ENCODE data around the gene CDYL2. TPM values are rescaled to one million over a fixed set of nuclear protein-coding genes. Genes with fewer than 3 reads are reported as not detected.

CDYL2 gene
- total and polyA plus RNA-seq, 2 experiments from 2014 or later: 0.74 to 0.95 TPM

DNA sequence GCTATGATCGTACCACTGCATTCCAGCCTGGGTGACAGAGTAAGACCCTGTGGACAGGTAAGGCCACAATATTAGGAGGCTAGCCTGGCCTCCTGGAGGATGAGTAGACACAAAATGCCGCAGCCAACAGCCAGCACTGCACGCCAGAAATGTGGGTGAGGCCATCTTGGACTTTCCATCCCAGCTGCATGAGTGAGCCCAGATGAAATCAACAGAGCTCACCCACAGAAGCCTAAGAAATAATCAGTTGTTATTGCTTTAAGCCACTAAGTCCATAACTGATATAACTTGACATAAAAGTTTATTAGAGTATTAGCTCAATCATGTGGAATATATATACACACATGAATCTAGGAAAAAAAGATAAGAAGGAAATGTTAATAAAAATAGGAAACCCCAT lies 101.7 kb downstream of the CDYL2 start:
- DNase-seq (ENCODE audit: low read depth in 1 of 2, low spot score in 1 of 2): no peak
- Histone ChIP-seq H3K4me3 (no peak overlapping the region), H3K9me3 (ENCODE audit: low read depth) (no peaks in the 10 kb centered on the region), H3K27ac (no peak overlapping the region), H3K4me1 (ENCODE audit: low read depth) (no peaks in the 10 kb centered on the region), H3K27me3 (no peaks in the 10 kb centered on the region), H3K36me3 (no peaks in the 10 kb centered on the region)
- TF ChIP-seq, protein P1, sequence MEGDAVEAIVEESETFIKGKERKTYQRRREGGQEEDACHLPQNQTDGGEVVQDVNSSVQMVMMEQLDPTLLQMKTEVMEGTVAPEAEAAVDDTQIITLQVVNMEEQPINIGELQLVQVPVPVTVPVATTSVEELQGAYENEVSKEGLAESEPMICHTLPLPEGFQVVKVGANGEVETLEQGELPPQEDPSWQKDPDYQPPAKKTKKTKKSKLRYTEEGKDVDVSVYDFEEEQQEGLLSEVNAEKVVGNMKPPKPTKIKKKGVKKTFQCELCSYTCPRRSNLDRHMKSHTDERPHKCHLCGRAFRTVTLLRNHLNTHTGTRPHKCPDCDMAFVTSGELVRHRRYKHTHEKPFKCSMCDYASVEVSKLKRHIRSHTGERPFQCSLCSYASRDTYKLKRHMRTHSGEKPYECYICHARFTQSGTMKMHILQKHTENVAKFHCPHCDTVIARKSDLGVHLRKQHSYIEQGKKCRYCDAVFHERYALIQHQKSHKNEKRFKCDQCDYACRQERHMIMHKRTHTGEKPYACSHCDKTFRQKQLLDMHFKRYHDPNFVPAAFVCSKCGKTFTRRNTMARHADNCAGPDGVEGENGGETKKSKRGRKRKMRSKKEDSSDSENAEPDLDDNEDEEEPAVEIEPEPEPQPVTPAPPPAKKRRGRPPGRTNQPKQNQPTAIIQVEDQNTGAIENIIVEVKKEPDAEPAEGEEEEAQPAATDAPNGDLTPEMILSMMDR (IDR thresholded peaks at IDR 0.05; ENCODE audit: low read depth, low read length): no peak

GRCh38 chr16:80700558-80700957 lies 103.8 kb downstream of the CDYL2 start:
- no peak for DNase-seq (ENCODE audit: low read depth in 1 of 2, low spot score in 1 of 2)
- Histone ChIP-seq H3K36me3 (no peaks in the 10 kb centered on the region), H3K4me3 (no peak overlapping the region), H3K9me3 (ENCODE audit: low read depth) (no peaks in the 10 kb centered on the region), H3K27me3 (no peaks in the 10 kb centered on the region), H3K4me1 (ENCODE audit: low read depth) (no peaks in the 10 kb centered on the region), H3K27ac (no peak overlapping the region)
- TF ChIP-seq, protein P1 (IDR thresholded peaks at IDR 0.05; ENCODE audit: low read depth, low read length): no peak

DNA sequence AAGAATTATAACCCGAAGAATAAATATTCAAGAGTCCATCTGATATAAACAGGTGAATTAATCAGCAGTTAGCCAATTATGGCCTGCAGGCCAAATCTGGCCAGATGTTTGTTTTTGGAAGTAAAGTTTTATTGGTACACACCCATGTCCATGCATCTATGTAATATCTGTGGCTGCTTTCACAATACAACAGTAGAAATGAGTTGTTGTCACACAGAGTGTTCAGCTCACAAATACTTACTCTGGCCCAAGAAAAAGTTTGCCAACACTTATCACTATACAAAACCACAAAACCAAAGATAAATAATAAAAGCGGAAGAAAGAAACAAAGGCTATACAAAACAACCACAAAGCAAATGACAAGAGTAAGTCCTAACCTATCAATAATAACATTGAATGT lies 109.4 kb downstream of the CDYL2 start:
- Histone ChIP-seq H3K9me3 (ENCODE audit: low read depth) (no peaks in the 10 kb centered on the region), H3K4me1 (ENCODE audit: low read depth) (no peaks in the 10 kb centered on the region), H3K36me3 (no peaks in the 10 kb centered on the region), H3K4me3 (no peak overlapping the region), H3K27ac (no peak overlapping the region), H3K27me3 (no peaks in the 10 kb centered on the region)
- peak in 1 of 2 donors; percentile 24 for DNase-seq (ENCODE audit: low read depth in 1 of 2, low spot score in 1 of 2)
- TF ChIP-seq, protein P1 (IDR thresholded peaks at IDR 0.05; ENCODE audit: low read depth, low read length): no peak

- no peaks in the 10 kb centered on the region for H3K9me3 ChIP-seq (ENCODE audit: low read depth)
- H3K27ac ChIP-seq: no peak overlapping the region
- H3K4me3 ChIP-seq: no peak overlapping the region
- TF ChIP-seq, protein P1 (IDR thresholded peaks at IDR 0.05; ENCODE audit: low read depth, low read length): no peak
- no peak for DNase-seq (ENCODE audit: low read depth in 1 of 2, low spot score in 1 of 2)
- no peaks in the 10 kb centered on the region for H3K4me1 ChIP-seq (ENCODE audit: low read depth)
- no peaks in the 10 kb centered on the region for H3K36me3 ChIP-seq
- no peaks in the 10 kb centered on the region for H3K27me3 ChIP-seq
Observed at GRCh38 chr16:80693553-80693952, 110.8 kb downstream of the CDYL2 start.

- TF ChIP-seq, protein P1 (IDR thresholded peaks at IDR 0.05; ENCODE audit: low read depth, low read length): no peak
- H3K4me3 ChIP-seq: no peak overlapping the region
- no peak for DNase-seq (ENCODE audit: low read depth in 1 of 2, low spot score in 1 of 2)
- H3K36me3 ChIP-seq: no peaks in the 10 kb centered on the region
- no peaks in the 10 kb centered on the region for H3K9me3 ChIP-seq (ENCODE audit: low read depth)
- H3K27me3 ChIP-seq: no peaks in the 10 kb centered on the region
- H3K27ac ChIP-seq: no peak overlapping the region
- no peaks in the 10 kb centered on the region for H3K4me1 ChIP-seq (ENCODE audit: low read depth)
Observed at GRCh38 chr16:80692270-80692669, 112.1 kb downstream of the CDYL2 start.

All from cardiac muscle cell (in vitro differentiated cells and primary cell).